Epithelial cell of prostate (primary cell): ENCODE measurements around the gene ZNF628.
"Not testable (repeated sequence)": the region's sequence is repeated elsewhere in the genome, so short reads cannot be mapped to it uniquely, and the experiment has no call there.

Experiments used
- DNase-seq: peaks from one replicate; pipeline ENCODE4 v3.0.0-alpha.2; 2011; ENCODE audit warnings: low read depth, low spot score
- H3K27ac ChIP-seq: fragments of 450-650 bp; 2 replicates; pipeline ENCODE4 v1.5.1; 2017; ENCODE audit warnings: mild to moderate bottlenecking

The ZNF628 gene

DNA sequence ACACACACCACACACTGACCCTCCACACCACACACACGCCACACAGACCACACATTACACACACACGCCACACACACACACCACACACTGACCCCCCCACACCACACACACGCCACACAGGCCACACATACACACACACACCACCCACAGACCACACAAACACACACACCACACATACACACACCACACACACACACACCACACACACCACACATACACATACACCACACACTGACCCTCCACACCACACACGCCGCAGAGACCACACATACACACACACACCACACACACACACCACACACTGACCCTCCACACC lies 28.3 kb upstream of the ZNF628 start:
- H3K27ac ChIP-seq, DNase-seq: not testable (repeated sequence)

DNA sequence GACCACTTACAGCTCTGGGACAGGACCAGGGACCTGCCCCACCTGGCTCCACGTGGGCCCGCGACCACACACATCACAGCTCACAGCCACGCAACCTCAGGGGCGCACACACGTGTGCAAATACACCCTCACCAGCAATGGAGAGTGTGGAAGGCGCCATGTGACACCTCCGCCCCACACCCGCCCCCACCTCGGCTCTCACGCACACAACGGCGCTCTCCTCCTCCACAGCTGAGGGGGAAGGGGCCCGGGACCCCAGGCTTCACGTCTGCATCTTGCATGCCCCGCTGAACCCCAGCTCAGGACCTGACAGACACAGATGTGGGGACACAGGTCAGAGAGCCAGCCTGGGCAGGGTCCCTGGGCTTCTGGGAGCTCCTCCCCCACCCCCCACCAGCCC lies 26.9 kb upstream of the ZNF628 start:
- no peak for DNase-seq
- H3K27ac ChIP-seq: no peak overlapping the region

DNA sequence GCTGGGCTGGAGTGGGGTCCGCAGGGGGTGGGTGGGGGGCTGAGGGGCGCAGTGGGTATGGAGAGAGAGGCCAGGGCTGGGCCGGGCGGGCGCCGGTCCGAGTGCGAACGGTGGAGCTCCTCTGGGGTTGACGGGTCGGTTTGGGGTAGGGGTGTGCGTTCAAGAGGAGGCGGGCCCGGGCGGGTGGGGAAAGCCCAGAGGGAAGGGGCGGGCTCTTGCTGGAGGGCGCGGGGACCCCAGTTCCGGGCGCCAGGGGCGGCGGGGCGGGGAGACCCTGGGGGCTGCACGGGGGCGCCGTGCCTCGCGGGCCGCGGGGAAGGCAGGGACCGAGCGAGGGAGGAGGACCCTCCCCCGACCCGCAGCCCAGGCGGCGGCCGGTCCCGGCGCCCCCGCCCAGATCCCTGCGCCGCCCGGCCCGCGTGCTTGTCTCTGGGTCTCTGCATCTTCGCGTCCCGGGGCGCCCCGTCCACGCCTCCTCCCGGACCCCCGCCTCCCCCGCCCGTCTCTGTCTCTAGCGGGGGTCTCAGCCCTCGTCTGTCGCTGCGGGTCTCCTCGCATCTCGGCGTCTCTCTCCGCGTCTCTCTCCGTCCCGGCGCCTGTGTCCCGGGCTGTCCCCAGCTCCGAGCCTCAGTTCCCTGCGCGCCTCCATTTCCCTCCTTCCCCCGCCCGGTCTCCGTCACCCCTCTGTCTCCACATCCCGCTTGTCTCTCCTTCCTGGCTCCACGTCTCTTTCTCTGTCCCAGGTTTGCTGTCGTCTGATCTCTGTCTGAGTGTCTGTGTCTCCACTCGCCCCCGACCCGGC lies 25.1 kb upstream of the ZNF628 start:
- DNase-seq: no peak
- H3K27ac ChIP-seq: no peak overlapping the region

DNA sequence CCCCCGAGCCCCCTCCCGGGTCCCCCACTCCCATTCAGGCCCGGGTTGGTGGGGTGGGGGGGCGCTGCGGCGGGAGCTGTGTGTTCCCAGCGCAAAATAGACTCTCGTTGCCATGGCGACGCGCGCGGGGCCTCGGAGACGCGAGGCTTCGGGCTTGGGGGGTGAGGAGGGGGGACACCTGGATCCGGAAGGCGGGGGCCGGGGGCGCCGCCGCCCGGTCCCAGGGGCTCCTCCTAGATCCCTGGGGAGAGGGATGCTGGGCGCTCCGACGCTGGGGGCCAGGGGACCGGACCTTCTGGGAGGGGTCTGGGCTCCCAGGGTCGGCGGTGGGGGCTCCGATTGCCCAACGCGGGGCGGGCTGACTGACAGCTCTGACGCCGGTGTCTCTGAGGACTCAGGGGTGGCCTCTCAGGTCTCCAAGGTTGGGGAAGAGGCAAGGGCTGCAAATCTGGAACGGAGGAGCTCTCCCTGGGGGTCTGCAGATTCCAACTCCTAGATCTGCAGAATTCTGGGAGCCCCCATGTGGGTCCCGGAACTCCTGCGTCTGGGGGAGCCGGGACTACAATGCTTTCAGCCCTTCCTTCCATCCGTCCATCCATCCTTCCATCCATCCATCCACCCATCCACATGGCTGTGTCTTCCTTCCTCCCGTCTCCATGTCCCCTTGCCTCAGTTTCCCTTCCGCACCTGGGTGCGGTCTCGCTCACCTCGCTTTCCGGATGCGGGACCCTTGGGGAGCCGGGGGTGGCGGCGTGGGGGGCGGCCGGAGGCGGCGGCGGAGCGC lies 24.3 kb upstream of the ZNF628 start:
- no peak for DNase-seq
- no peak overlapping the region for H3K27ac ChIP-seq

DNA sequence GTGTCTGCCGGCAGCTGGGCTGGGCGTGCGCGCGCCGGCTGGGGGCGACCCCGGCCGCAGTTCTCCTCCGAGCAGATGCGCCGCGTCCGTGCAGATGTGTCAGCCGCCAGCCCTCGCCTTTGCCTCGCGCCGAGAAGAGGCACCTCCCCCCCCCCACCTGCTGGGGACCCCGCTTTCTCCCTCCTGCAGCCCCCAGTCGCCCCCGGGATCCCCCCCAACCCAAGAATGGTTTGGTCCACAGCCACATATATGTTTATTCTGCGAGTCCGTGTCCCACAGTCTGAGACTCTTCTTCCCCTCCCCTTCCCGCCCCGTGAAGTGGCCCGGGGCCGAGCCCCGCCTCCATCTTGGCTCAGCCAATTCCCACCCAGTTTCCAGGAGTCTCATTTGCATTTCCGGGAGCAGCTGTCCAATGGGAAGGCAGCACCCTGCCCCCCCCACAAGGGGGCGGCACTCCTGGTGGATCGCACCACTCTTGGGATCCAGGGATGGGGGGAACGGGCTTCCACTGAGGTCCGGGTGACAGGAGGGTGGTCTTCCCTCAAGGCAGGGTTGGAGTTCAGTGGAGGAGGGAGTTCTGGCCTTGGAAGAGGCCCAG lies 23.6 kb upstream of the ZNF628 start:
- H3K27ac ChIP-seq: no peak overlapping the region
- DNase-seq: no peak

DNA sequence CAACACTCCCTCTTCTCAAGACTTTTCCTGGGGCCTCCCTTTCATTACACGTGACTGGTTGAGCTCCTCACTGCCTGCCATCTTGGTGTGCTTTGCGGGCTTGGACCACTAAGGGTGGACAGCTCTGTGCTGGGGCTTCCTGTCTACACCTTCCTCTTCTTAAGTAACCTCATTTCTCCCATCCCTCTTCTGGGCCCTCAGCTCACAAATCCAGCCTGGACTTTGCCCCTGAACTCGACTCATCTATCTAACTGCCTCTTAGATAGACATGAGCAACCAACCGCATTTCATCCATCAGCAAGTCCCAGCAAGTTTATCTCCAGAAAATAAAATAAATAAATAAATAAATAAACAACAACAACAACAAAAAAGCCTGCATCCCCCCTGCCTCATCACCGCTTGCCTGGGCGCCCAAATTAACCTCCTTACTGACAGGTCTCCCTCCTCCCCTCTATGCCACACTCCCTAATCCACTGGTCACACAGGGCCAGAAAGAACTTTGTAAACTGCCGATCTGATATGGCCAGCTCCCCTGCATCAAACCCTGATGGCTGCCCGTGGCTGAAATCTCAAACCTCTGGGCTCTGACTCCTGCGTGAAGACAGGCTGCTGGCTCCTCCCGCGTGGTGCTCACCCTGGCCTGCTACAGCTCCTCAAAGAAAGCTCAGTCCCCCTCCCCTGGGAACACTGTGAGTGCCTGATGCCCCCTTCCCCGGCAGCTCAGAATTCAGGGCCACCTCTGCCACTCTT lies 22.7 kb upstream of the ZNF628 start:
- no peak for DNase-seq
- no peak overlapping the region for H3K27ac ChIP-seq

DNA sequence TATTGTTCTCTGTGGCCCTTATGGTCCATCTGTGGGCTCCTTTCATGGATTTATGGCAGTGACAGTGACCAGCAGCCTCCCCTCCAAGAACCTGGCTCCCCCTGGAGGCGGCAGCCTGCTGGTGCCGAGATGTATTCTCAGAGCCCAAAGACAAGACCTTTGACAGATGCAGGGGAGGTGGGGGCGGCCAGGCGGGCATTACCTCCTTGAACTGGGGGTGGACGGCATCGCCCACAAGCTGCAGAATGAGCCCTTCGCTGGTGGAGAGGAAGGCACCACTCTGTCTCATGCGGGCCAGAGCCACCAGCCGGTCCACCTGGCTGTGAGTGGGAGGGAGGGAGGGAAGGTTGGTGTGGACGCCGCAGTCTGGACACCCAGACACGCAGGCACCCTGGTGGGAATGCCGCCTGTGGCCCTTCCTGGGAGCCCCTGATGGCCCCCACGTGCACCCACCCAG lies 21.6 kb upstream of the ZNF628 start:
- no peak for DNase-seq
- H3K27ac ChIP-seq: no peak overlapping the region

DNA sequence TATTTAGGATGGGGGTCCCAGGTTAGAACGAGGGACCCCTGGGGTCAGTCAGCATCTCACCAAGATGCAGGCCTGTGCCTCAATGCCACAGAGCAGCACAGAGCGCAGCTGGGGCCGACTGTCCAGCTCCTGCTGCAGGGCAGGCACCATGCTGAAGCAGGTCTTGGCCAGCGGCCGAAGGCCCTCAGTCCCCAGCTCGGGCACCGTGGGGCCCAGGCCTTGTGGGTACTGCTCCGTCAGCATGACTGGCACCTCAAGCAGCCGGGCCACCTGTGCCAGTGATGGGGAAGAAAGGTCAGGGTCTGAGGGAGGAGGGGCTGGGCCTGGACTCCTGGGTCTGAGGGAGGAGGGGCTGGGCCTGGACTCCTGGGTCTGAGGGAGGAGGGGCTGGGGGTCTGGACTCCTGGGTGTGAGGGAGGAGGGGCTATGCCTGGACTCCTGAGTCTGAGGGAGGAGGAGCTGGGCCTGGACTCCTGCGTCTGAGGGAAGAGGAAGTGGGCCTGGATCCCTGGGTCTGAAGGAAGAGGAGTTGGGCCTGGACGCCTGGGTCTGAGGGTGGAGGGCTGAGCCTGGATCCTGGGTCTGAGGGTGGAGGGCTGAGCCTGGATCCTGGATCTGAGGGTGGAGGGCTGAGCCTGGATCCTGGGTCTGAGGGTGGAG lies 20.7 kb upstream of the ZNF628 start:
- DNase-seq: no peak
- no peak overlapping the region for H3K27ac ChIP-seq

DNA sequence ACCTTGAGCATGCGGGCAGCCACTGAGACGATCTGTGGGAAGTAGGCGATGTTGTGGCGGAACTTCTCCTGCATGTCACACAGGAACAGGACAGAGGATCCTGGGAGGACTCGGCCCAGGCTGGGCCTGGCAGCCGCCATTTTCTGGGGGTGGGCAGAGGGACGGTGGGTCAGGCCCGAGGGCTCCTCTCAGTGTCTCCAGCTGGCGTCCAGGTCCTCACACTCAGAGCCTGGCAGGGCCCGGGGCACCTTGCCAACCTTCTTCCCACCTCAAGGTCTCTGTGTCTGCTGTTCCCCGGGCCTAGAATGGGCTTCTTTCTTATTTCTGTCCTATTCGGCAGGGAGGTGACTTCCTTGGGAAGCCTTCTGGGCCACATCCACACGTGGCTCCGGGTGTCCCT lies 20.1 kb upstream of the ZNF628 start:
- no peak for DNase-seq
- no peak overlapping the region for H3K27ac ChIP-seq

DNA sequence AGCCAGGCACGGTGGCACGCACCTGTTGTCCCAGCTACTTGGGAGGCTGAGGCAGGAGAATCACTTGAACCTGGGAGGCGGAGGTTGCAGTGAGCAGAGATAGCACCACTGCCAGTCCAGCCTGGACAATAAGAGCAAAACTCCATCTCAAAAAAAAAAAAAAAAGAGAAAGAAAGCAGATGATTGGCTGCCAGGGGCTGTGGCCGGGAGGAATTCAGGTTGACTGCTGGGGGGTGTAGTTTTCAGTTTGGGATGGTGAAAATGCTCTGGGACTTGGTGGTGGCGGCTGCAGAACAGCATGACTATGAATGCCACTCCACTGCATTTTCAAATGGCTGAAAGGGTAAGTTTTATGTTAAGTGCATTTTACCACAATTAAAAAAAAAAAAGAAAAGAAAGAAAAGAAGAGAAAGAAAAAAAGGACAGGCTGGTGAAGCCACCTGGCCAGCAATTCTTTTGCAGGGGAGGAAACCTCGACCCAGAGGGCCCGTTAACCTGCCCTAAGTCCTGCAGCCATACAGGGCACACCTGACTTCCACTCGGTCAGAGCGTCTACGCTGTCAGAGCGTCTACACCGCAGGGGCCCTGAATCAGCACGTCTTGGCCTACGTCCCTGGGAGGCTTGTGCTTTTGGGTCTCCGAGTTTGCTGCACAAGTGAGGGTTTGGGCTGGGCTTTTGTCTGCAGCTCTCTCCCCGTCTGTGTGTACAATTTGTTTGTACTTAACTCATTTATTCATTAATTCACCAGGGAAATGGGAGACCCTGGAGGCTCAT lies 18.5 kb upstream of the ZNF628 start:
- no peak for DNase-seq
- no peak overlapping the region for H3K27ac ChIP-seq

DNA sequence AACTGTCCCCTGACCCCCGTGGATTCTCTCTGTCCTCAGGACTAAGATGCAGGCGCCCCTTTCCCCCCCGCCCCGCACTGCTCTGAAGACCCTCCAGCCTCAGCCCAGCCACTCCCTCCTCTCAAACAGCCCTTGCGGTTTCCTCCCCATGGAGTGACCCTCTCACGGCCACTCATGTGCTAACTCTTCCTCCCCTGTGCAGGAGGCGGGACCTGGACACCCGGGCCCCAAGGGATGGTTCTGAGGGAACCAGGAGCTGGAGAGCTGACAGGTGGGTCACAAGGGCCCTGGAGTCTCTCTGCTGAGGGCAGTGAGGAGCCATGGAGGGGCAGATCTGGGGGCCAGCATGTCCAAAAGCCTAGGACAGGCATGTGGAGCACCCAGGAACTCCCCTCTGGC lies 16.9 kb upstream of the ZNF628 start:
- H3K27ac ChIP-seq: no peak overlapping the region
- DNase-seq: no peak

DNA sequence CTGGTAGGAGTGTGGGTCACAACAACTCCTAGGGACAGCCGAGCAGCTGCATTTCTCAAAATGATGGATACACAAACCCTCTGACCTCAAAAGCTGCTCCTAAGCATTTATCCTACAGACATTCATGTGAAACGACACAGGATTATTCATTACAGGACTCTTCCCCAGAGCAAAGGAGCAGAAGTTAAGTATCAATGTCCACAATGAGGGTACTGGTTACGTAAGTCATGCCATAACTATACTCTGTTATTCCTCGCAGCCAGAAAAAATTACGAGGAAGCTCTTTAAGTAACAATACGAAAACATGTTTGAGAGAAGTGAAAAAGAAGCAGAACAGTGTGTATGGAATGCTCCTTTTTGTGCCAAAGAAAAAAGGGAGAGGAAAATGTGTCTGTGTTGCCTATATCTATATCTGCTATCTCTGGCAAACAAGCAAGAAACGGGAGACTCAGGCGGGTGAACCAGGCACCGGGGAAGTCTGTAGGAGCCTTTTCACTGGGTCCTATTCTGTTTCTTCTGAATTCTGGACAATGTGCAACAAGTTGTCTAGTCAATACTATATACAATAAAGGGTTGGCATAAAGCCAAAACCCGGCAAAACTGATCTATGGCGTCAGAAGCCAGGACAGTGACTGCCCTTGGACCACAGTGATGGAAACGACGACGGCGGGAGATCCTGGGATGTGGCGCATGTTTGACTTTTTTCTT lies 16.3 kb upstream of the ZNF628 start:
- no peak overlapping the region for H3K27ac ChIP-seq
- DNase-seq: no peak

DNA sequence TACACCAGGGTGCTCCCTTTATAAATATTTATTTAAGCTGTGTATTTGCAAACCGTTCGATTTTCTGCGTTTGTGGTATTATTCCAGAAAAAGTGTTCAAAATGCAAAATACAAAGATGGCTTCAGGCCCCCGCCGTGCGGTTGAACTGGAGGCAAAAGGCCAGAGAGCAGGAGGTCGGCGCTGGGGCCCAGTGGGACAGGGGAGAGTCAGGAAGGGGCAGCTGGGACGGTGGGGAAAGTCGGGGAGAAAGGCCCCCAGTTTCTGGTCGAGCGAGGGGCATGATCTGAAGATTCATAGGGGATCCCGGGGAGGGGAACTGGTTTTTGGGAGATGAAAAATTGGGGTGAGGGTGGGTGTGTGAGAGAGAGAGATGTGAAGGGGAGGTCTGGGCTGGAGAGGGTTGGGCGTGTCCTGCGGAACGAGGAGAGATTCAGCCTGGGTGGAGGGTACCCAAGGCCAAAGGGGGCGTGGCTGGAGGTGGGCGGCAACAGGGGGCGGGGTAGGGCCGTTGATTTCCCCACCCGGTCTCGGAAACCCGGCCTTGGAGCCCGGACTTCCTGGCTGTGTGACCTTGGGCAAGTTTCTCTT lies 15.7 kb upstream of the ZNF628 start:
- no peak overlapping the region for H3K27ac ChIP-seq
- no peak for DNase-seq

DNA sequence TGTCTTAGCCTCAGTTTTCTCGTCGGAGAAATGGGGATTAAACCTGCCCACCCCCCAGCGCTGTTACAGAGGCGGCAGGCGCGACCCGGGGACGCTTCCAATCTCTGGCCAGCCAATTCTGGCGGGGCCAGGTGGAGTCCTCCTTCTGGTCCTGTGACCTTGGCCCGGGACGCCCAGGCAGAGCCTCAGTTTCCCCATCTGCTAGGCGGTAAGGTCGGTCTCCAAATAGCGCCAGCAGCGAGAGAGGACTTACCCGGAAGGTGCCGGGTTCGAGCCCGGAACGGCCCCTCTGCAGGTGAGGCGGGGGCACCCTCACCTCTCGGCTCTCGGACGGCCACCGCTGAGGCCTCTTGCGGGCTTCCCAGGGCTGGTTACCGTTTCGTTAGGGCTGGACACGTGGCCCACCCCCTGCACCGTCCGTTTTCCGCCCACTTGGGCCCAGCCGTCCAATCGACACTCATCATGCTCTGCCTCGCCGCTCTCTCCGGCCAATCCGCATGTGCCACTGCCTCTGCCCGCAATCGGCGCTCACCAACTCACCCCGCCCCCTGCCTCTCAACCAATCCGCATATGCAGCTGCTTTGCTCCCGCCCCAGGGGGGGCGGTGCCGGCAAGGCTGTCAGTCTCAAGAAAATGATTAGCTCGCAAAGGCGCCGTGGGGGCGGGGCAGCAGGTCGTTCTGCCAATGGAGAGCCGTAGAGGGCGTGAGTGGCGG lies 15.0 kb upstream of the ZNF628 start, which contains the start of gene ISOC2:
TSS of gene ISOC2 (minus strand) at position 384 of the 715 bp plus-strand sequence. CDS start 5,156 bp downstream, outside the sequence.
- peak; percentile 98 for DNase-seq
- H3K27ac ChIP-seq: no peak within 1 kb of the TSS

DNA sequence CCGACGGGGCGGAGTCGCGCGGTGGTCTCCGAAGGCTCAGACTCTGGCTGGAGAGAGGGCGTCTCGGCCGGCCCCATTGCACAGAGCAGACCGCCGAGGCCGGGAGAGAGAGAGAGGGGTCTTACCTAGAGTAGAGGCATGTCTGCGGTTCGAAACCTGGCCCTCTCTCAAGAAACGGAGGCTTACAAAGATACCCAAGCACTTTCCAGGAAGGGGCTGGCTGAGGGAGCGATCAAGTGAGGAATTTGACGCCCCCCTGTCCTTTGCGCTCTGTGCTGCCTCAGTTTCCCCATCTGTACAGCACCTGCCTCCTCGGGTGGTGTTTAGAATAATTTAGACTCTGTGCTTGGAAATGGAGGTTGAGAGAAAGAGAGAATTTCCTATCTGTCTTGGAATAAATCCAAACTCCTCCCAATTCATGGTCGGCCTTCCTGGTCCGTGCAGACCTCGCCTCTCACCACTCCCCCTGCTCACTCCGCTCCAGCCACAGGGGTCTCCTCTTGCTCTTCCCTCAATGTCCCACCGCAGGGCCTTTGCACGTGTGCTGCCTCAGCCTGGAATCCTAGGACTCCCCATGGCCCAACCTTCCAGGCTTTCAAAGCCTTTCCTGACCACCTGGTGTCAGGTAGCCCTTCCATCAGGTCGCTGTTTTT lies 14.3 kb upstream of the ZNF628 start:
- DNase-seq: no peak
- H3K27ac ChIP-seq: no peak overlapping the region

DNA sequence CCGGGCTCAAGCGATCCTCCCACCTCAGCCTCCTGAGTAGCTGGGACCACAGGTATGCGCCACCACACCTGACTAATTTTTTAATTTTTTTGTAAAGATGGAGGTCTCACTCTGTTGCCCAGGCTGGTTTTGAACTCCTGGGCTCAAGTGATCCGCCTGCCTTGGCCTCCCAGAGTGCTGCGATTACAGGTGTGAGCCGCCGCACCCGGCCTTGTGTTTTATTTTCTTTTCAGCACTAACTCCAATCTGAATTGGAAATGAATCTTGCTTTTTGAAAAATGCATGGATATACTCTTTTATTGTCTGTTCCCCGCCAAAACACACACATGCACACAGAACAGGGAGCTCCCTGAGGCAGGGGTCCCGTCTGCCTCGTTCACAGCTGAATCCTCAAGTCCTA lies 13.7 kb upstream of the ZNF628 start:
- DNase-seq: no peak
- H3K27ac ChIP-seq: no peak overlapping the region

DNA sequence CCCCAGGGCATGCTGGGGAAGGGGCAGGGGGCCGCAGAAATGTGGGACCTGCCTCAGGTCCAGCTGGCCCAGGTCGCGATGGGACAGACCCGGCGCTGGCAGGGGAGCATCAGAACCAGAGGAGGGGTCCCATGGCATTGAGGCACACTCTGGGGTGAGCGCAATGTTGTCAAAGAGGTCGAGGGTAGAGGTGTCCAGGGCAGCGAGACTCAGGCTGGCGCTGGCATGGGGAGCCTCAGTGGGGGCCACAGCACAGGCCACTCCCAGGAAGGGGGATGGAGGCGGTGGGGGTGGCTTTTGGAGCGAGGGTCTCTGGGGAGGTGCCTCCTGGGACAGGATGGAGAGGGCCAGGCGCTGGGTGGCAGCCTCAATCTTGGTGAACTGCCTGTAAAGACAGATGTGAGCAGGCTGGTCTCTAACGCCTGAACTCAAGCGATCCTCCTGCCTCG lies 12.8 kb upstream of the ZNF628 start:
- H3K27ac ChIP-seq: no peak overlapping the region
- no peak for DNase-seq
